Sigmoid colon (tissue), 3 donors: ENCODE measurements around the gene HOXA6.

Source experiments
- POLR2A ChIP-seq, 2 donors: fragments of 450-650 bp; IDR thresholded peaks; one replicate each; pipeline ENCODE4 v1.6.1; 2016; ENCODE audit warnings: antibody characterized with exemption in 2 of 2, mild to moderate bottlenecking in 2 of 2, moderate library complexity in 2 of 2
- TF ChIP-seq, protein P1 (sequence below), 4 experiments: fragments of 450-650 bp in 3 of 4; fragments of 200-600 bp in 1 of 4; IDR thresholded peaks; one replicate each; pipeline ENCODE4 v1.5.1; 2016 to 2019; ENCODE audit warnings: antibody characterized with exemption in 4 of 4, mild to moderate bottlenecking in 3 of 4, moderate library complexity in 2 of 4

GRCh38 chr7:27146491-27147198, 929 bp downstream of the HOXA6 start:
- TF ChIP-seq, protein P1, sequence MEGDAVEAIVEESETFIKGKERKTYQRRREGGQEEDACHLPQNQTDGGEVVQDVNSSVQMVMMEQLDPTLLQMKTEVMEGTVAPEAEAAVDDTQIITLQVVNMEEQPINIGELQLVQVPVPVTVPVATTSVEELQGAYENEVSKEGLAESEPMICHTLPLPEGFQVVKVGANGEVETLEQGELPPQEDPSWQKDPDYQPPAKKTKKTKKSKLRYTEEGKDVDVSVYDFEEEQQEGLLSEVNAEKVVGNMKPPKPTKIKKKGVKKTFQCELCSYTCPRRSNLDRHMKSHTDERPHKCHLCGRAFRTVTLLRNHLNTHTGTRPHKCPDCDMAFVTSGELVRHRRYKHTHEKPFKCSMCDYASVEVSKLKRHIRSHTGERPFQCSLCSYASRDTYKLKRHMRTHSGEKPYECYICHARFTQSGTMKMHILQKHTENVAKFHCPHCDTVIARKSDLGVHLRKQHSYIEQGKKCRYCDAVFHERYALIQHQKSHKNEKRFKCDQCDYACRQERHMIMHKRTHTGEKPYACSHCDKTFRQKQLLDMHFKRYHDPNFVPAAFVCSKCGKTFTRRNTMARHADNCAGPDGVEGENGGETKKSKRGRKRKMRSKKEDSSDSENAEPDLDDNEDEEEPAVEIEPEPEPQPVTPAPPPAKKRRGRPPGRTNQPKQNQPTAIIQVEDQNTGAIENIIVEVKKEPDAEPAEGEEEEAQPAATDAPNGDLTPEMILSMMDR (IDR thresholded peaks at IDR 0.05) = no peak
- TF ChIP-seq POLR2A (IDR thresholded peaks at IDR 0.05) = no peak
